Type B pancreatic cell (in vitro differentiated cells): ENCODE measurements around the gene FXYD7. TPM values are rescaled to one million over a fixed set of nuclear protein-coding genes. Genes with fewer than 3 reads are reported as not detected.

Source experiments
- DNase-seq: peaks from one replicate; pipeline ENCODE4 v3.0.0; 2021; ENCODE audit warnings: mixed read lengths; ENCODE audit not compliant: unreplicated experiment; ENCODE audit errors: extremely low spot score
- H3K27ac Mint-ChIP-seq: 2 replicates; pipeline ENCODE4 v1.8.0; 2021; ENCODE audit warnings: mild to moderate bottlenecking, mixed read lengths
- H3K27me3 Mint-ChIP-seq: 2 replicates; pipeline ENCODE4 v1.8.0; 2021; ENCODE audit warnings: mixed read lengths
- H3K36me3 Mint-ChIP-seq: 2 replicates; pipeline ENCODE4 v1.8.0; 2021; ENCODE audit warnings: mixed read lengths
- H3K4me1 Mint-ChIP-seq: one replicate; pipeline ENCODE4 v1.8.0; 2021; ENCODE audit warnings: mixed read lengths; ENCODE audit not compliant: unreplicated experiment
- H3K4me3 Mint-ChIP-seq: 2 replicates; pipeline ENCODE4 v1.8.0; 2021; ENCODE audit warnings: mild to moderate bottlenecking, mixed read lengths
- H3K9me3 Mint-ChIP-seq: 2 replicates; pipeline ENCODE4 v1.8.0; 2021; ENCODE audit warnings: mixed read lengths
- CTCF ChIP-seq: fragments of 200-600 bp; sonication (generic); conservative IDR thresholded peaks from 2 replicates; pipeline ENCODE4 v1.5.0; 2021; ENCODE audit warnings: antibody characterized with exemption, mild to moderate bottlenecking
- total RNA-seq: library from RNA; stranded (reverse); gene quantifications from 2 replicates; pipeline ENCODE4 v1.2.1, GENCODE V29; 2021; ENCODE audit warnings: low replicate concordance

Gene FXYD7
- total RNA-seq, 1 donor from 2014 or later, result 1.5 TPM

DNA sequence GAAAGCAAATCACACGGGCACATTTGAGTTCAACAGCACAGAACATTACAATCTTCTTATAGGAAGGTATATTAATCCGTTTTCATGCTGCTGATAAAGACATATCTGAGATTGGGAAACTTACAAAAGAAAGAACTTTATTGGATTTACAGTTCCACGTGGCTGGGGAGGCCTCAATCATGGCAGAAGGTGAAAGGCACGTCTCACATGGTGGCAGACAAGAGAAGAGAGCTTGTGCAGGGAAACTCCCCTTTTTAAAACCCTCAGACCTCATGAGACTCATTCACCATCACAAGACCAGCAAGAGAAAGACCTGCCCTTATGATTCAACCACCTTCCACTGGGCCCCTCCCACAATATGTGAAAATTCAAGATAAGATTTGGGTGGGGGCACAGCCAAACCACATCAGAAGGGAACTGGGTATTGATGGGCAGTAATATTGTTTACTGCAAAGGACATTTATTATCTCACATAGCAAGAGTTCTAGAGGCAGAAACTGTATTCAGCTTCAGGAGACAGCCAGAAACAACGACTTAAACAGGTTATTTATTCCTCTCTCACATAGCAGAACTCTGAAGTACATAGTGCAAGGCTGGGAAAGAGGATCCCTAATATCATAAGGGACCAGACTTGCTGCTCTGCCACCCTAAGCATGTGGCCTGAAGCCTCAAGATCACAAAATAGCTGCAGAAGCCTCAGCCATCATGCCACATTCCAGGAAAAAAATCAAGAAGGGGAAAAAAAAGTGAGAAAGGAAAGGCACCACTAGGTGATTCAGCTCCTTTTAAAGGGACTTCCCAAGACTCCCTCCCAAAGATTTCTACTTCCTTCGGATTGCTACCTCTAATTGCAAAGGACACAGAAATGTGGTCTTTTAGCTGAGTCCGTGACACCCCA, 34.6 kb downstream of the FXYD7 start:
- no peak for TF ChIP-seq CTCF
- Mint-ChIP-seq H3K27ac (no peak overlapping the region), H3K9me3 (peaks cover 4% of the 10 kb centered on the region), H3K4me1 (peaks cover 5% of the 10 kb centered on the region), H3K36me3 (no peaks in the 10 kb centered on the region), H3K27me3 (peaks cover 5% of the 10 kb centered on the region), H3K4me3 (no peak overlapping the region)
- no peak for DNase-seq

GRCh38 chr19:35178701-35179100, 35.6 kb downstream of the FXYD7 start:
- no peak for DNase-seq
- Mint-ChIP-seq H3K4me3 (no peak overlapping the region), H3K27ac (no peak overlapping the region), H3K27me3 (peaks cover 5% of the 10 kb centered on the region), H3K9me3 (peaks cover 4% of the 10 kb centered on the region), H3K4me1 (peaks cover 5% of the 10 kb centered on the region), H3K36me3 (no peaks in the 10 kb centered on the region)
- TF ChIP-seq CTCF, result no peak

DNA sequence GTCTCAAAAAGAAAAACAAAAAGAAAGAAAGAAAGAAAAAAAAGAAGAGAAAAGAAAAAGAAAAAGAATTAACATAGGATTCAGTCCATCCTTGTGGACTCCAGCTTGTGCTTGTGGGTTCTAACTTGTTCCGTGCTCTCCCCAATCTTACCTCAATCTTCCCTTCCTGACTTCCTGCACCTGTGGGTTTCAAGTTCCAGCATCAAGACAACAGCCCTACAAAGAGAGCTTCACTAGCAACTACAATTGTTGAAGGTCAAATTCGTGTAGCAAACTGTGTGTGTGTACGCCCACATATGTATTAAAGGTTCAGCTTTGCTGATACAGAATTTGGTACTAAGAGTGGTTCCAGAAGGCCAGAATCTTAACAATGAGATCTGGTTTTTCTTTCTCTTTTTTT, 36.8 kb downstream of the FXYD7 start:
- peaks cover 9% of the 10 kb centered on the region for H3K9me3 Mint-ChIP-seq
- H3K4me3 Mint-ChIP-seq, result no peak overlapping the region
- H3K27ac Mint-ChIP-seq, result no peak overlapping the region
- peaks cover 5% of the 10 kb centered on the region for H3K27me3 Mint-ChIP-seq
- TF ChIP-seq CTCF, result no peak
- no peak for DNase-seq
- peaks cover 5% of the 10 kb centered on the region for H3K4me1 Mint-ChIP-seq
- no peaks in the 10 kb centered on the region for H3K36me3 Mint-ChIP-seq

GRCh38 chr19:35181387-35181786, 38.3 kb downstream of the FXYD7 start:
- H3K4me3 Mint-ChIP-seq, result no peak overlapping the region

DNA sequence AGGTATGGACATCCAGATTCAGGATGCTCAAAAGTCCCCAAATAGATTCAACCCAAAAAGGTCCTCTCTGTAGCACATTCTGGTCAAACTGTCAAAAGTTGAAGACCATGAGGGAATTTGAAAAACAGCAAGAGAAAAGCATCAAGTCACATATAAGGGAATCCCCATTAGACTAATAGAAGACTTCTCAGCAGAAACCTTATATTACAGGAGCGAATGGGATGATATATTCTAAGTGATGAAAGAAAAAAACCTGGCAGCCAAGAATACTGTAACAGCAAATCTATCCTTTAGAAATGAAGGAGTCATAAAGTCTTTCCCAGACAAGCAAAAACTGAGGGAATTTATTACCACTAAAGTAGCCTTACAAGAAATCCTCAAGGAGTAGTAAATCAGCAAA, 41.2 kb downstream of the FXYD7 start:
- no peak for TF ChIP-seq CTCF
- no peaks in the 10 kb centered on the region for H3K36me3 Mint-ChIP-seq
- peaks cover under 1% of the 10 kb centered on the region for H3K27me3 Mint-ChIP-seq
- H3K27ac Mint-ChIP-seq, result no peak overlapping the region
- no peak for DNase-seq
- no peaks in the 10 kb centered on the region for H3K4me1 Mint-ChIP-seq
- H3K4me3 Mint-ChIP-seq, result no peak overlapping the region
- H3K9me3 Mint-ChIP-seq, result peaks cover 5% of the 10 kb centered on the region

More at GRCh38 chr19:35181387-35181786, 38.3 kb downstream of the FXYD7 start:
- TF ChIP-seq CTCF, result no peak
- no peak for DNase-seq
- peaks cover 9% of the 10 kb centered on the region for H3K9me3 Mint-ChIP-seq
- H3K36me3 Mint-ChIP-seq, result no peaks in the 10 kb centered on the region
- H3K4me1 Mint-ChIP-seq, result no peaks in the 10 kb centered on the region
- H3K27me3 Mint-ChIP-seq, result peaks cover 5% of the 10 kb centered on the region
- H3K27ac Mint-ChIP-seq, result no peak overlapping the region
